Measurements from ENCODE around the gene UNC79.
"Not testable (repeated sequence)": the region's sequence is repeated elsewhere in the genome, so short reads cannot be mapped to it uniquely, and the experiment has no call there.

UNC79 gene

GRCh38 chr14:93458234-93458633 is 27.5 kb downstream of the UNC79 start:
- TF ChIP-seq CTCF (IDR thresholded peaks at IDR 0.05; ENCODE audit: low read depth, low read length, missing control alignments), result no peak
- no peak overlapping the region for H3K4me3 ChIP-seq (replicated peaks; ENCODE audit: low read depth, low read length)
- DNase-seq (ENCODE audit: extremely low read depth, low read depth), result no peak

- no peak for TF ChIP-seq CTCF (IDR thresholded peaks at IDR 0.05; ENCODE audit: low read depth, low read length, missing control alignments)
- no peak for DNase-seq (ENCODE audit: extremely low read depth, low read depth)
Measured at GRCh38 chr14:93462479-93462878, 31.7 kb downstream of the UNC79 start.

GRCh38 chr14:93464271-93464670 is 33.5 kb downstream of the UNC79 start:
- no peak for DNase-seq (ENCODE audit: extremely low read depth, low read depth)
- TF ChIP-seq CTCF (IDR thresholded peaks at IDR 0.05; ENCODE audit: low read depth, low read length, missing control alignments), result no peak
- no peak overlapping the region for H3K4me3 ChIP-seq (replicated peaks; ENCODE audit: low read depth, low read length)

More at GRCh38 chr14:93462479-93462878, 31.7 kb downstream of the UNC79 start:
- H3K4me3 ChIP-seq (replicated peaks; ENCODE audit: low read depth, low read length), result no peak overlapping the region

GRCh38 chr14:93475471-93475870 is 44.7 kb downstream of the UNC79 start:
- H3K4me3 ChIP-seq (replicated peaks; ENCODE audit: low read depth, low read length), result no peak overlapping the region
- DNase-seq (ENCODE audit: extremely low read depth, low read depth), result no peak
- no peak for TF ChIP-seq CTCF (IDR thresholded peaks at IDR 0.05; ENCODE audit: low read depth, low read length, missing control alignments)

- TF ChIP-seq CTCF (IDR thresholded peaks at IDR 0.05; ENCODE audit: low read depth, low read length, missing control alignments), result no peak
- DNase-seq (ENCODE audit: extremely low read depth, low read depth), result no peak
- no peak overlapping the region for H3K4me3 ChIP-seq (replicated peaks; ENCODE audit: low read depth, low read length)
Measured at GRCh38 chr14:93476305-93476704, 45.6 kb downstream of the UNC79 start.

GRCh38 chr14:93479074-93479473 is 48.3 kb downstream of the UNC79 start:
- H3K4me3 ChIP-seq (replicated peaks; ENCODE audit: low read depth, low read length); DNase-seq (ENCODE audit: extremely low read depth, low read depth): not testable (repeated sequence)

- no peak for DNase-seq (ENCODE audit: extremely low read depth, low read depth)
- no peak for TF ChIP-seq CTCF (IDR thresholded peaks at IDR 0.05; ENCODE audit: low read depth, low read length, missing control alignments)
- H3K4me3 ChIP-seq (replicated peaks; ENCODE audit: low read depth, low read length), result no peak overlapping the region
Measured at GRCh38 chr14:93480867-93481266, 50.1 kb downstream of the UNC79 start.
